Stimulated activated CD4-positive, alpha-beta T cell treated with anti-CD3 and anti-CD28 coated beads, Interleukin-15, amount 100 ng/mL, for 1 hour (primary cell): ENCODE results near the gene GMPPA.

Experiments used
- DNase-seq, 2 donors: peaks; one replicate each; pipeline ENCODE4 v3.0.0-alpha.2; 2020; ENCODE audit warnings: low read depth in 1 of 2, low spot score in 1 of 2

The GMPPA gene

GRCh38 chr2:219517954-219518778 lies 19.5 kb downstream of the GMPPA start:
- no peak for DNase-seq

GRCh38 chr2:219519526-219519916 lies 20.8 kb downstream of the GMPPA start:
- DNase-seq, result no peak

DNA sequence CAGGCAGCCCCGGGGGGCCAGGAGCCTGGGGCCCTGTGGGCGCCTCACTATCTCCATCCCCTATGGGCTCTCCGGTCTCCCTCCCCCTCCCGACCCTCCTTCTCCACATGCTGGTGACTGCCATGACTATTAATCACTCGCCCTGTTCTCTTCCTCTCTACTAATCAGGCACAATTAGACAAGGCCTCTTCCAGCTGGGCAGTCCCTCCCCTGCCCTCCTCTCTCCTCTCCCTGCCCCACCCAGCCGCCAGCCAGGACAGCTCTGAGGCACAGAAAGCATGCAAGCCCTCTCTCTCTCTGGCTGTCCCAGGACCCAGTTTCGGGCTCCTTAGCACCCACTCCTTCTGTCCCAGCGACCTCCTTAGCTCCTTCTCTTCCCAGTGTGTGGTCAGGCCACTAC lies 21.4 kb downstream of the GMPPA start:
- no peak for DNase-seq

DNA sequence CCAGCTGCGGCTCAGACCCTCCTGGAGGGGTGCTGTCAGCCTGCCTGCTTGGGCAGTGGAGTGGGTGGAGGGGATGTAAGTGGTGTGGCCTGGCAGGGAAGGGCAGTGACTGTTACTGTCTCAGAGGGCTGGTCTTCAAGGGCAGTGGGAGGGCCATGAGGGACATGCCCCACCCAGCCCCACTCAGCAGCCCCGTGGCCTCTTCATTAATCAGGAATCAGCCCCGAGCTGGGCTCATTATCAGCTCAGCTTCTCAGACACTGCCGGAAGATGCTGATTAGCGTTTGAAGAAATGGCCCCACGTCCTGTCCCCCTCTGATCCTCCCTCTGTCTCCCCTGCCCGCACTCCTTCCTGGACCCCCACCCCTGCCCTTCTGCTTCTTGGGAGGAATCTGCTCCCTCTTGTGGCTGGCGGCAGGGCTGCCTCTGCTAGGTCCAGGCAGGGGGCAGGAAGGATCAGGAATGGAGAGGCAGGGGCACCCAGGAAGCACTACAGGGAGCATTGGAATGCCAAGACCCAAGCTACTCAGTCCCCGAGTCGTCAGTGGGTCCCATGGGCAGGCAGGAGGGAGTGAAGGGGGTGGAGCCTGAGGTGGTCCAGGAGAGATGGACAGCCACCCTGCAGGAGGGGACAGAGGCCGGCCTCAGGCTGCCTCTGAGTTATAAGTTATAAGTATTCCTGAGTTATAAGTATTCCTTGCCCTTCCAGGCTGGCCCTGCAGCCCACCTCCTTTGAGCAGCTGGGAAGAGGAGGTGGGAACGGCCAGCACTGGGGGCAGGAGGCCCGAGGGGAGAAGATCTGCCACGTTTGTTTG lies 22.6 kb downstream of the GMPPA start:
- no peak for DNase-seq

DNA sequence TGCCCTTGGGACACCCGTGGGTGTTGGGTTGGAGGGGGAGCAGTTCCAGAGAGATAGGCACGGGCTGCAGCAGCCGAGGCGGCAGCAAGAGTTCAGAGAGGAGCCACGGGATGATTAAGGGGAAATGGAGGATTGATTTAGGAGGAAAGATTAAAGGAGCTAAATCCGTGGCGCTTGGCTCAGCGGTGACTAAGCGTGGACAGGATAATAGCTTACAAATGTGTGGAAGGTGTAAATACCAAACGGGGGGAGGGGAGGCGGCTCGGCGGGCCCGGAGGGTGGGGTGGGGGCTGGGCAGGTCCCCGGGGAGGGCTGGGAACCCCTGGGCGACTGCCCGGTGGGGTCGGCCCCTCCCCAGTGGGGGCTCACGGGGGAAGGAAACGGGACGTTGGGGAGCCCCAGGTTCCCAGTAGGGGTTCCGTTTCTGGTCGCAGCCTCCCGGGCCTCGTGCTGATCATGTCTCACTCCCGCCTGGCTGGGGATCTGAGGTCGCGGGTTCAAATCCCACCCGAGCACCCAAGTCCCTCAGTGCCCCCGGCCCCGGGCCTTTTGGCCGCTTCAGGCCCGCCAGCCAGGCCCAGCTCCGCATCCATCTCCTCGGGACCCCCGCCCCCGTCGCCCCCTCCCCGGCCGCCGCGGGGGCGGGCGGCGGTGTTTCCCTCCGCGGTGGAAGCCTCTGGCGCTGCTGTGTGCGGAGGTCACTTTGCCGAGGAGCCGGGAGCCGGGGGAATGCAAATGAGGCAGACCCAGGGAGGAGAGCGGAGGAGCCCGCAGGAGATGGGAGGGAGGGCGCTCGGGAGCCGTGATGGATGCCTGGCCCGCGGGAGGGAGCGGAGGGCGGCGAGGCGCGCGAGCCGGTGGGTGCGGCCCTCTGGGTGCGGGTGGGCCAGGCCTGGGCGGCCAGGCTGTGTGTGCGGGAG lies 23.7 kb downstream of the GMPPA start:
- no peak for DNase-seq

GRCh38 chr2:219523031-219523671 lies 24.5 kb downstream of the GMPPA start:
- no peak for DNase-seq

DNA sequence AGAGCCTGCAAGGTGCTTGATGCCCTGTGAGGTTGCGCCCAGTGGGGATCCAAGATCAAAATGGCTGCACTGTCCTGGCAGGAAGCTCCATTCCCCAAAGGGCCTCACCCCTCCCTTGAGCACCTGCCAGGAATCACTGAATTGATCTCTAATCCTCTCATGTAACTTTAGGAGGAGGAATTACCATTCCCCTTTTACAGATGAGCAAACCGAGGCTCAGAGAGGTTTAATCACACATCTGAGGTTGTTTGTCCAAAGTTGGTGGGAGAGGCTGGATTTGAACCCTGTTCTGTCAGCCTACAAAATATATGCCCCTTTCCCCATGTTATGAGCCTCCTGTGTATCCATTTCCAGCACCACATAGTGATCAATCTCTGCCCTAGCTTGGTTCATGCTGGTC lies 26.1 kb downstream of the GMPPA start:
- DNase-seq, result no peak

DNA sequence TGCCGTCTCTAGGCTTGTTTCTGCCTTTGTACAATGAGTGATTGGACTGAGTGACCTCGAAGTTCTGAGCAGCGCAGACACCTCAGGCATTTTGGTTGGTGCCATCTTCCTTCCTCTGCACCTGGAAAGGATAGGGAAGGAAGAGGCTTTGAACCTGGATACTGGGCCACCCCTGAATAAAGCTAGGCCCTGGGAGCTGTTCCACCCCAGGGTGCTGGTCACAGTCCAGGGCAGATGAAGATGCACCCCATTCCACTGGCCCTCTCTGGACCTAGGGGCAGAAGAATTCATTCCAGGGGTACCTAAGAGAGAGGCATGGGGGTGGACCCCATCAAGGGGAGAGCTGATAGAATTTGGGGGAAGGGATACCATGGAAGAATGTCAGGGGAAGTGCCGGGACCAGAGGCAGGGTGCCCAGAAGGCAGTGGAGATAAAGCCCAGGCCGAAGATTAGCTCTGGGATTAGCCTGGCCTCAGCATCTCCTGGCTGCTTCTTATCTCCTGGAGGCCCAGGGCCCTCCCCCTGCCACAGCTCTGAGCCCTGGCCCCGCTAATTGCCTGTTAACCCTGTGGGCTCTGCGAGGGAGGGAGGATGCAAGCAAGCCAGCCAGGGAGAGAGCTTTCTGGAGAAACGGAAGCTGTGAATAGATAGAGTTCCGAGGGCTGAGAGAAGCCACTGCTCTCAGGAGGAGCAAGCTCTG lies 27.0 kb downstream of the GMPPA start:
- no peak for DNase-seq

DNA sequence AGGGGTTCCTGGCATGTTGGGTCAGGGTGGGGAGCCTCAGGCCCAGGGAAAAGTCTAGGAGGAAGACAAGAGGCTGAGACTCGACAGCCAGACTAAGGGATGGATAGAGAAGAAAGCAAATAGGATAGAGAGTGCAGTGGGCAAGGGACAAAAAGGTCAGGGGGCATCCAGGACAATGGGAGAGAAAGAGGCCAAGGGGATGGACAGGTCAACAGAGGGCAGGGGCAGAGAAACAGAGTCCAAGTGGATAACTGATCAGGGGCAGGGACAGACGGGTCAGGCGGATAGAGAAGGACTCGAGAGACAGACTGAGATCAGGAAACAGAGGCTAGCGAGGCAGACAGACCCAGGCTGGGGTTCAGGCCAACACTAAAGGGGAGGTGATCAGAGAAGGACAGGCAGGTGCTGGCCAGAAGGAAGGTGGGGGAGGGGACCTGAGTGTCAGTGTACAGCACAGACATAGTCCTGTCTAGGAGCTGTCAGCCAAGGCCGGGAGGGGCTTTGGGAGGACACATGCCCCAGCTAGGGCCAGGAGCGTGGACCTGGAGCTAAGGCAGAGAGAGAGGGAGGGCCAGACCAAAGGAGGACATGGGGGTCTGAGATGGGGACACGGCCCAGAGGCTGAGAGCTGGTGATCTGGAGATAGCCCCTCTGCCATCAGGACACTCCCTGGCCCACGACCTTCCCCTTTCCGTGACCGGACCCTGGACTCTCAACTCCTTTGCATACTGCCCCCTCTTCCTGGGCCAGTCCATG lies 27.8 kb downstream of the GMPPA start:
- no peak for DNase-seq

- DNase-seq, result no peak
Measured at GRCh38 chr2:219527076-219527394, 28.3 kb downstream of the GMPPA start.

GRCh38 chr2:219527472-219527871 lies 28.8 kb downstream of the GMPPA start:
- no peak for DNase-seq

- peak; percentile 70 to 79 for DNase-seq
Measured at GRCh38 chr2:219530048-219530963, 31.6 kb downstream of the GMPPA start.

- no peak for DNase-seq
Measured at GRCh38 chr2:219531639-219532377, 33.1 kb downstream of the GMPPA start.

GRCh38 chr2:219532378-219532649 lies 33.6 kb downstream of the GMPPA start:
- no peak for DNase-seq

- DNase-seq, result no peak
Measured at GRCh38 chr2:219533930-219534661, 35.4 kb downstream of the GMPPA start.

DNA sequence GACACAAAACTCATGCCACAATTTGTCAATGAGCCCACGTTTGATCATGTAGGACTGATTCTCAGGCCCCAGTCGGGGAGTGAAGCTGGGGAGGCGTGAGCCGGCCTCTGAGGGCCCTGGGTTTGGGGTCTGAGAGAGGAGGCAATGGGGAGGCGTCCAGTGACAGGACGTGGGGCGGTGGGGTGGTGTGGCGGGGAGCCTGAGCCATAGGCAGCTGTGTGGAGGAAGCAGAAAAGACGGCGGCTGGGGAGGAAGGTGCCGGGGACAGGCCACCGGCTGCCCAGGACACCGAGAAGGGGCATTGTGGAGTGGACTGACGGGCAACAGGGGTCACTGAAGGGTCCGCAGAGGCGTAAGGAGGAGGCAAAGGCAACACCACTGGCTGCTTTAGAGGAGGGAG lies 37.7 kb downstream of the GMPPA start:
- no peak for DNase-seq

DNA sequence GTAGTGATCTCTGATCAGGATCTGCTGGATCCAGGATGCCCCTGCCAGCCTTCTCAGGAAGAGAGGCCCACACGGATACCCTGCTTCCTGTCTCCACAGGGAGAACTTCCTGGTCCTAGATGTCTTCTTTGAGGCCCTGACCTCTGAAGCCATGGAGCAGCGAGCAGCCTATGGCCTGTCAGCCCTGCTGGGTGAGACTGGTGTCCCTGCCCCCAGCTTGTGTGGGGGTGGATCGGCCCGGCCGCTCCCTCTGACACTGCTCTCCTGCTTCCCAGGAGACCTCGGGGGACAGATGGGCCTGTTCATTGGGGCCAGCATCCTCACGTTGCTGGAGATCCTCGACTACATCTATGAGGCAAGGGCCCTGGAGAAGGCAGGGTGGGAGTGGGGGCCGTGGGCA lies 38.3 kb downstream of the GMPPA start:
- DNase-seq, result no peak
